ENCODE results near the gene USP40.

USP40 gene

DNA sequence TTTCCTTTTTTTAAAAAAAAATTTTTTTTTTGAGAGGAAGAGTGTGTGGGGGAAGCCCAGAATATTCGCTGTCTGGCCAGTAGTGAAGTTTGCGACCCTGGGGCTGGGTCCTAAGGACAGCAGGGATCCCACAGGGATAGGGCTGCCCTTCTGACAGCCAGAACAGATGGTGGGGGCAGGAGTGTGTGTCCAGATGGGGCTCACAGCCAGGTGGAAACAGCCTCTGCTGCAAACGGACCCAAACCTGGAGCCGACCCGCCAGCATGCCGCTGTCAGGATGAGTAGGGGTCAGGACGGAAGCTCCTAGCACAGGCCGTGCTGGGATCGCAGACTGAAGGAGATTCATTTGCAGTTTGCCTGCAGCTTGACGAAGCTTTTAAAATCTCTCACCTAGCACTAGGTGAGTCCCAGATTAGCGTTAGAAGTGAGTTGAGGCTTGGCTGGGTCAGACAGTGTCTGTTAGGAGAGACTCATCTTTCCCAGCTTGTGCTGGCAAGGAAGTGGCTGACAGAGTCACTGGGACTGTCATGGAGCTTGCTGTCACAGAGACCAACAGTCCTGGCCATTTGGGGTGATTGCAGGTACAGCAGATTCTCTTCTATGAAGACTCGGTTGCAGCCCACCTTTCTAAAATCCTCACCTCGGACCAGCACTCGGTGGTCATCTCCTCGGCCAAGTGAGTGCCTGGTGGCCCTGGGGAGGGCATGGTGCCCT, 118.9 kb downstream of the USP40 start:
- no peak for DNase-seq (ENCODE audit: low read depth in 1 of 2, low spot score in 1 of 2)

DNA sequence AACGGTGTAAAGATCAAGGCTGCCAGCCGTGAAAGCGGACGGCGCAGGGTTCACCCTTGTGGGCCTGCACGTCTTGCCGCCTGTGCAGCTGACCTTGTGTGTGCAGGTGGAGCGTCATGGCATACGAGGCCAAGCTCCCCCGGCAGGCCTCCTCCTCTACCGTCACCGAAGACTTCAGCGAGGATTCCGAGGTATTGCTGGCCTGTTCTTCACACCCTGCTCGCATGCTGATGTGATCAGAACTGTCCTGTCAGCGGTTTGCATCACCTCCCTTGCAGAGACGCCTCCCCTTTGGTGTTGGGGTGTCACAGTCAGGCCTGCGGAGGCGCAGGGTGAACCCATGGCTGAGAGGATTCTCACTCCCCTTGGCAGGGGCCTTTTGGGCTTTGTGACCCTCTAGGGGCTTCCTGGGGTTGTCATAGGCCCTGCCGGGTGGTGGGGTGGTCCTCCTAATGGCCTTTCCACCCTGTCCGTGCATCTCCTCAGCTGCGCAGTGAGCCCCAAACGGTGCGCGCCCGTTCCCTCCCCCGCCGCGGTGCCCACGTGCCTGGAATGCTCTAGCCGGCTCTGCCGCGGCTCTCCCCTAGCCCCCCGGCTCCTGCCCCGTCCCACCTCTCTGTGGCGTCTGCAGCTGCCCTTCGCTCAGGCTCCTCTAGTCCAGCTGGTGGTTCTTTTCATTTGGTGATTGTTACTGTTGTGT, 119.8 kb downstream of the USP40 start:
- DNase-seq (ENCODE audit: low read depth in 1 of 2, low spot score in 1 of 2) = no peak

DNA sequence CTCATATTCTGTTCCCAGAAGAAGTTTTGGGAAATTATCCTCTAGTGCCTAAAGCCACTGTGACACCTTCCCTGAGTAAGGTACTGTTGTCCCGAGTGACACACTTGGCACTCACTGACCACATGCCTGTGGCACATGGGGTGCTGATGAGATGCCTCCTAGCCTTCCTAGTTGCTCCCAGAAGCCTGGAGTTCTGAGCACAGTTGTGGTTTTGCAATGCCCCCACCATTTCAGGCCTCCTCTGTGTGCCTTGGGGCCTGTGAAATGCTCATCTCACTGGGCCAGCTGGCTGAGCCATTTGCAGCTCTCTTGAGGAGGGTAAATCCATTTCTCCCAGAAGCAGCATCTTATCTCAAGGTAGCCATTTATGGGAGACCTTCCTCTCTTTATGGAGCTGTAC, 120.5 kb downstream of the USP40 start:
- no peak for DNase-seq (ENCODE audit: low read depth in 1 of 2, low spot score in 1 of 2)

DNA sequence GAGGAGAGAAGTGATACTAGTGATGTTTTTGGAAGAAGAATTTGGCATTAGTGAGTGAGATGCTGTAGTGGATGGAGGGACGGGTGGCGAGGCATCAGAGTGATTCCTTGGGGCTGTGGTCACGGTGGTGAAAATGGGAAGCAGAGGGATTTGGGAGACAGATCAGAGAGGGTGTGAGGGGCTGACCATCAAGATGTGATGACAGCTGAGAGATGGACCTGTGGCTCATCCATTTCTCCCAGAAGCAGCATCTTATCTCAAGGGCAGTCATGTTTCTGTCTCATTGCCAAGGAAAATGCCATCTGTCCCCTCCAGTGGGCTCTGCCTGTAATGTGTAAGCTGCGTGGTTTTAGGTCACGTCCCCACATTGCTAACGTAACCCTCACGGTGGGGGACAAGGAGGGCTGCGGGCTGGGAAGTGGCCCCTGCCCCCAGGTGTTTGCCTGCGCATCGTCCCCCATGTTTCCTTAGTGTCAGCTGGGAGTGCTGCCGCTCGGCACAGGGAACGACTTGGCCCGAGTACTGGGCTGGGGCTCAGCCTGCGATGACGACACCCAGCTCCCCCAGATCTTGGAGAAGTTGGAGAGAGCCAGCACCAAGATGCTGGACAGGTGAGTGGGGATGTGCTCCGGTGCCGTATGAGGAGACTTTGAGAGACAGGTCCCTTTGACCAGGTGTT, 121.3 kb downstream of the USP40 start:
- DNase-seq (ENCODE audit: low read depth in 1 of 2, low spot score in 1 of 2) = no peak

DNA sequence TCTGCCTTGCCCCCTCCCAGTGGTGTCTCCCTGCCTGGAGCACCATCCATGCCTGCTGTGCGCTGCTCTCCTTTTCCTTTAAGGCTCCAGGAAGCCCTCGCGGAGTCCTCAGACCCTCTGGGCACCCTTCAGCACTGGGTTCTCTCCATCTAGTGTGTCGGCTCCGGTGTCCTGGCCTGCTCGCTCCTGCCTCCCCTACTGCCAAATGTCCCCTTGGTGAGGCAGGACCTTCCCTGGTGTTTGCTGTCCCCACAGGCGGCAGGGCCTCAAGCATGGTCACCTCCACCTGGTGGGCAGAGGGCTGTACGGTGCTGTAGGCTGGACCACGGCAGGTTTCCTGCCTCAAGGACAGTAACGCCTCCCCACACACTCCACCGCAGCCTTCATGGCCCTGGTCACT, 122.1 kb downstream of the USP40 start:
- no peak for DNase-seq (ENCODE audit: low read depth in 1 of 2, low spot score in 1 of 2)

DNA sequence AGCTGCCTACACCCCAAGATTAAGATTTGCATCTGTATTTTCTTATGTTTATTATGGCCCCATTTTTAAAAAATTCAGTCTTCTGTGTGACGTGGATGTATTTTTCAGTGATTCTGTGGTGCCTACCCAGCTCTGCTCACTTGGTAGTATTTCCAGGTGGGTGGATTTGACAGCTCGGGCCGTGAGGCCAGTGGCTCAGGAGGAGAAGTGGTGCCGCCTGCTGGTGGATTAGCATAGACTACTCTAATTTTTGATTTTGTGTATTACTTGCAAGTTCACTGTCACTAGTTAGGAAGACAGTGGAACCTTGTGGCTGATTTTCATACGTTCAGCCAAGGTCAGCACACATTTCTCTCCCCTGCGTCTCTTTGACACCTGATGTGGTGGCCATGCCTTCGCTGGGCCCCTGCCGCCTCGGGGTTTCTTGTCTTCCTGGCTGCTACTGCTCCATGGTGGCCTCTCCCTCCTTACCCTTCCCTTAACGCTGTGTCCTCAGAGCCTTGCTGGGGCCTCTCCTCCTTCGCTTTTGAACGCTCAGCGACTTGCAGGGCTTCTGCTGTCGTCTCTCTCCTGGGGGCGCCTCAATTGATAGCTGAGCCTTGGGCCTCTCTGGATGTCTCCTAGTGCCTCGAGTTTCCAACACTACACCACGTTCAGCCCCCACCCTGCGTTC, 122.9 kb downstream of the USP40 start:
- peak; percentile 63 to 66 for DNase-seq (ENCODE audit: low read depth in 1 of 2, low spot score in 1 of 2)

DNA sequence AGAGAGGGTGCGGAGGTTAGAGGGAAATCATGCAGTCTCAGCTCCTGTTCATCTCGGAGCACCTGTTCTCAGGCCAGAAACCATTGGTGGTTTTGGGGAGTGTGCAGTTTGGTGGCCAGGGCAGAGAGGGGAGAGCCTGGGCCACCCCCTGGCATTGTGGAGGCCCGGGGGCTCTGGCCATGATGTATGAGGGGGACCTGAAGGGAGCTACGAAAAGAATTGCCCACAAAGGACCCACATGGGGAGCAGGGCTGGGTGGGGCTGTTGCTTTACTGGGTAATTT, 124.6 kb downstream of the USP40 start:
- DNase-seq (ENCODE audit: low read depth in 1 of 2, low spot score in 1 of 2) = no peak

DNA sequence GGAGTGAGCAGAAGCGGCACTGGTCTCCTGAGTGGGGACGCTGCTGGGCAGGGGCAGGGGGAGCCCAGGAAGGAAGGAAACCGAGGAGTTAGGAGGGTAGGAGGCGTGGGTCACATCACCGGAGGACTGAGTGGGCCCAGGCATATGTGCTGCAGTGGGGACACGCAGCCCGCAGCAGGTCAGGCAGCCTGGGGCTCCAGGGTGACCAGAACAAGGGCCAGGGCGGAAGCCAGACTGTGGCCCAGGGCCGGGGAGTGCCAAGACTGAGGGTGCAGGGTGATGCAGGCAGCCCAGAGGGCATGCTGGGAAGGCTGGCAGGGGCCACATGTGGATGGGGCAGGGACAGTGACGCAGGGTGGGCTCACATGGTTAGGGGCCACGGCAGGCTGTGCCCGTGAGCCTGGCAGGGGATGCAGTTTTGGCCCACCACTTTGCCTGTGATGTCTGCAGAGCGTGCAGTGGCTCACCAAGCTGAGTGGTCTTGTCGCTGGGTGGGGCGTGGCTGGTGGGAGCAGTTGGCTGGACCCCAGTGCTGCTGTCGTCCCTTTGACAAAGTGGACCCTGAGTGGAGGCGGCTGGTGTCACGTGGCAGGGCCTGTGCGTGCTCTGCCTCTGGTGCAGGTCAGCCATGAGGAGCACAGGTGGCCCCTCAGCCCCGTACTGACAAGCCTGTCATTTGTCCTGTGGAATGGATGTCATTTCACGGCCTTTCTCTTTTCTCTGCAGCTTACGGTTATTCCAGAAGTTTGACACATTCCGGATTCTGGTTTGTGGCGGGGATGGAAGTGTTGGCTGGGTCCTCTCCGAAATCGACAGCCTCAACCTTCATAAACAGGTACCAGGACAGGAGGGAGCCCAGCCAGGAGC, 125.2 kb downstream of the USP40 start:
- DNase-seq (ENCODE audit: low read depth in 1 of 2, low spot score in 1 of 2) = no peak

DNA sequence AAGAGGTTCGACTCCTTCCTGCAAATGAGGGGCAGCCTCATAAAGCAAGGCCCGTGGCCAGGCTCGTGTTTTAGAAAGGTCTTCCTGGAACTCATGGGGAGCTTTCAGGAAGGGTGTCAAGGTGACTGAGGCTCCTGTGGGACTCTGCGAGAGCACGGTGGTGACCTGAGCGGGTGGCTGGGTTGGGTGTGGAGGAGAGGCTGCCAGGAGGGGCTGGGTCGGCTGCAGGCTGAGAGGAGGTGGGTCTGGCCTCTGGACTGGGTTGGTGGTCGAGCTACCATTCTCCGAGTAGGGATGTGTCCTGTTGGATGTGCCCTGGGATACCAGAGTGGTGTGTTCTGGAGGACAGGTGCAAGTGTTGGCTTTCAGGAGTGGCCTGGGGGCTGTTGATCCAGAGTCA, 125.9 kb downstream of the USP40 start:
- DNase-seq (ENCODE audit: low read depth in 1 of 2, low spot score in 1 of 2) = no peak

DNA sequence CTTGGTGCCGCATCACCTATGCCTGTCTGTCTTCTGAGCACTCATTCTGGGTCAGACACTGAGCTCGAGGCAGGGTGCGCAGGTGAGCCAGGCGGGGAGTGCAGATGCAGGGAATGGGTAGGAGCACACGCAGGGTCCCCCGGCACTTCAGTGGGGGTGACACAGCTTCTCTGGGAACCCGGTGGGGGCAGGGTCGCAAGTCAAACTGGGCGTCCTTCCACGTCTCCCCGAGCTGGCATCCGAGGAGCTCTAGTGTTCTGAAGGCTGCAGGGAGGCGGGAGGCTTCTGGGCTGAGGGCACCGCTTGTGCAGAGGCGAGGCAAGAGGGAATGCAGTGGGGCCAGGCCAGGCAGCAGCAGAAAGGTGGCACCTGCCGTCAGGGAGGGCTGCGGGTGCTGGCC, 126.3 kb downstream of the USP40 start:
- no peak for DNase-seq (ENCODE audit: low read depth in 1 of 2, low spot score in 1 of 2)

DNA sequence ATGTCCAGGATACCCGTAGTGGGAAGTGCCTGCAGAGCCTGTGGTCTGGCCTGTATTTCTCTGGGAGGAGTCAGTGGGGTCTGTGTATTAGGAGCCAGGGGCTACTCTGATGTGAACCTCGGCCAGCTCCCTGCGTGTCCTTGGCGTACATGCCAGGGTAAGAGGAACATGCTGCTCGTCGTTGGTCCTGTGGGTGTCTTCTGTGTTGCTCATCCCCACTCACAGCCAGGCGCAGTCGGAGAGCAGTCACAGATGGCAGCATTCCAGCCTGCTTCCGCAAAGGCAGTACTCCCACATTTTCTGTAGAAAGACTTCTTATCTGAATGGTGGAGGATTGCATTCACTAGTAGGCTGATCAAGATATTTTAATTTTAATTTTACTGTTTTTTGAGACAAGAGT, 127.4 kb downstream of the USP40 start:
- no peak for DNase-seq (ENCODE audit: low read depth in 1 of 2, low spot score in 1 of 2)

DNA sequence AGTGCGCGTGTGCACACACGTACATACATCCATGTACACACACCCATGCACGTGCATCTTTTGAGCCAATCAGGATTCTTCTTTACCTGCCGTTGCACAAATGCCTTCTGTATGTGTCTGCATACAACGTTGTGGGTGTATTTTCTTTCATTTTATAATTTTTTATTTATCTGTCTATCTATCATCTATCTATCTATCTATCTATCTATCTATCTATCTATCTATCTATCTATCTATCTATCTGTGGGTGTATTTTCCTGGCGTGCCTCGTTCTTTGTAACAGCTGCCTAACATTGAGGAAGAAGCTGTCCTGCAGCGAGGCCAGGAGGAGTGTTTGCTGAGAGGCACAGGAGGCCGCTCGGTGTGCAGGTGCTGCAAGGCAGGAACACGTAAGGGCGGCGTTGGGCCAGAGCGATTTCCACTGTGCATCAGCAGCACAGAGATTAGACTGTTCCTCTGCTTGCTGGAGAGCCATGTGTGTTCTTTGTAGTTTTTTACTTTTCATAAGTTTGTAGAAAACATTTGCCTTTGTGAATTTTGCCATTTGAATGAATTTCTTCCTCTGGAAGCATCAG, 127.9 kb downstream of the USP40 start:
- no peak for DNase-seq (ENCODE audit: low read depth in 1 of 2, low spot score in 1 of 2)

DNA sequence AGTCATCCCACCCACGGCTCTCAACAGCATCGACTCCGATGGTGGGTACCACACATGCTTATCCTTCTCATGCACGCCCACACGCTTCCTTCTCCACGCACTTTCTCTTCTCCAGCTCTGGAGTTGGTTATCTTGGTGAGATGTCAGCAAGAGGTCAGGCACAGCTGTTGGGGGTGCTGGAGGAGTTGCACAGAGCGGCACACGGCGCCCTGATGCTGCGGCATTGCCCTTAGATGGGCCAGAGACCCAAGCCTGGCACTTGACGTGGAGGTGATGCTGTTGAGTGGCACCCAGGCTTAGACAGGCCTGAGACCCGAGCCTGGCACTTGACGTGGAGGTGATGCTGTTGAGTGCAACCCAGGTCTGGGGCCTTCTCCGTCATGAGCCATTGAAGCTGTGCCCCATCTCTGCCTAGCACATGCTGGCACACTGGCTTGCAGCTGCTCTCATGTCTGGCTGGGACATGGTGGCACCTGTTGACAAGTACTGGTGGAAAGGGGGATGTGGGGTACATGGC, 129.1 kb downstream of the USP40 start:
- no peak for DNase-seq (ENCODE audit: low read depth in 1 of 2, low spot score in 1 of 2)

DNA sequence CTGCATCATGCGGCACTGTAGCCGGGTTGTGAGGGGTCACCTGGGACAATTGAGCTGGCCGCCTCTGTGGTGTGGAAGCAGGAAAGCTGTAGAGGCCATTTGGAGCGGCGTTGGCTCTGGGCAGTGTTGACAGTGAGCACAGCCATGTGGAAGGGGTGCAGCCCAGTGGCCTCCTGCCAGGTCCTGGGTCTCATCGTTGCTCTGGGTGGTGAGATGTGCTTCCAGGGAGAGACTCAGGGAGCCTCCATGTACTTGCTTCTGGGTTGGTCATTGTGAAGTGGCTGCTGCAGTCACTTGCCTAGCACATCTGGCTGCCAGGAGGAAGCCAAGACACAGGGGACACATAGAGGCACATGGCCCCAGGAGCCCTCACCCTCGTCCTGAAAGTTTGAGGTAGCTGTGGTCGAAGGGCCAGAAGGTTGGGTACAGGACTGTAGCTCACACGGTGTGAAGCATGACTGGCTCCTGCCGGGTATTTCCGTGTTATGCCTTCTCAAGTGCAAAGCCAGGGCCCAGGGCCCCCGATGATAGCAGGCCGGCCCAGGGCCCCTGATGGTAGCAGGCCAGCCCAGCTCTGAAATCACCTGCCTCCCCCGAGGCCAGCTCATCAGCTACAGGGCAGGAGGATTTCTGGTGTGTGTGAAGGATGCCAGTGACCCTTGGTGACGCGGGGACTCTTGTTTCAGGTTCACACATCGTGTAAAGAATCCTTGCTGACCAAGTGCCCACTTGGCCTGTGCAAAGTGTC, 129.7 kb downstream of the USP40 start:
- DNase-seq (ENCODE audit: low read depth in 1 of 2, low spot score in 1 of 2) = no peak

DNA sequence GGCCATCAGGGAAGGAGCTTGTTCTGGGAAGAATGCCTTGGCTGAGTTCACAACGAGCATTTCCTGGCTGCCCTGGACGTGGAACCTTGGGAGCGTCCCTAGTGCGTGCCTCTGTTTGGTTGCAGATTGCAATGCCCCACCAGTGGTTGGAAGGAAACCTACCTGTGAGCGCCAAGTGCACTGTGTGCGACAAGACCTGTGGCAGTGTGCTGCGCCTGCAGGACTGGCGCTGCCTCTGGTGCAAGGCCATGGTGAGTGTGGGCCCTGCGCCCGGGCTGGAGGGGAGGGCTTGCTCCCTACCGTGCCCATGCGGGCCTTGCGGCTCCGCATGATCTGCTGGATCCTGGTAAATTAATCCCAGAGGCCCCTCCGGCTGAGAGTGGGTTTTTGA, 130.4 kb downstream of the USP40 start:
- no peak for DNase-seq (ENCODE audit: low read depth in 1 of 2, low spot score in 1 of 2)

DNA sequence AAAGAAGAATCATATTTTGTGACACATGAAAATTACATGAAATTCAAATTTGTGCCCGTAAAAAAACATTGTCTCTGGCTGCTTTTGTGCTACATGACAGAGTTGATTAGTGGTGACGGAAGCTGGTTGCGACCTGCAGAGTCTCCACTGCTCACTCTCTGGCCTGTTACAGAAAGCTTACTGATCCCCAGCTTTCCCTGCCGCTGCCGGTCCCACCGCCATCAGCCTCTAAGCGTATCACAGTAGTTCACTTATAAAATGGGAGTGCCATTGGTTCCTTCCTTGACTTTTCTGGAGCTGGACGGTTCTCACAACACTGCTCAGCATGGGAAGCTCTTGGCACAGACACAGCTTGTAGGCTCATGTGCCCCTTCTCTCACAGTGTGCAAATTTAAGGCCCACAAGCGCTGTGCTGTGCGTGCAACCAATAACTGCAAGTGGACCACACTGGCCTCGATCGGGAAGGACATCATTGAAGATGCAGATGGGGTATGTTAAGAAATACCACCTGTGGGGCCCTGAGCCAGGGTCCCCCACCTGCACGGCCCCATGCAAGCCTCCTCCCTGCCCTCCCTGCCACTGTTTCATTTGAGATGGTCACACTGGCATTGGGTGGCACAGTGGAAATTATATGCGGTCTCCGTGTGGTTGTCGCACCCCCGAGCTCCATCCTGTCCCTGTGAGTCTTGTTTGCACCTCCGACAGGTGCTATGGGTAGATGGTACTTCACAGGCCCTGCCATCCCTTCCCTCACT, 131.0 kb downstream of the USP40 start:
- DNase-seq (ENCODE audit: low read depth in 1 of 2, low spot score in 1 of 2) = no peak

DNA sequence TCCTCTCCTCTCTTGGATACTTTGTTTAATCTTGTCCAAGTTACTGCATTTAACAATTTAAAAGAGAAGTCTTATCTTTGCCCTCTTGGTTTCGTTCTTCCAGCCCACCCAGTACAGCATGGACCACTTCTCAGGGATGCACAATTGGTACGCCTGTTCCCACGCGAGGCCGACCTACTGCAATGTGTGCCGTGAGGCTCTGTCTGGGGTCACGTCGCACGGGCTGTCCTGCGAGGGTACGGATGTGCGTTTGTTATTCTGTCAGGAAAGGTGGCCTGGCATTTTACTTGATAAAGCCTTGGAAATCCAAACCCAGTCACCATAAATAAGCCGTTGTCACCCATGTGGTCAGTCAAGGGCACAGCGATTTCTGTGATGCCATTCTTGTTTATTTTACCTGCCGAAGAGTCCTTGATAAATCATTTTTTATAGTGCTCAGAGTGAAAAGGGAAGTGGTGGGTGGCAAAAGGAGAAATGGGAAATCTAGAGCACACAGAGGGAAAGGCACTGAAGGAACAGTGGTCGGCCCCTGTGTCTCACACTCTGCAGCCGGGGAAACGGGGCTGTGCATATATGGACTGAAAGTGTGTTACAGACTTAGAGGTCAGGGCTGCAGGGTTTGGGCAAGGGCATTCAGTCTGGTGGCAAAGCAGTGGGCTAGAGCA, 131.8 kb downstream of the USP40 start:
- no peak for DNase-seq (ENCODE audit: low read depth in 1 of 2, low spot score in 1 of 2)

DNA sequence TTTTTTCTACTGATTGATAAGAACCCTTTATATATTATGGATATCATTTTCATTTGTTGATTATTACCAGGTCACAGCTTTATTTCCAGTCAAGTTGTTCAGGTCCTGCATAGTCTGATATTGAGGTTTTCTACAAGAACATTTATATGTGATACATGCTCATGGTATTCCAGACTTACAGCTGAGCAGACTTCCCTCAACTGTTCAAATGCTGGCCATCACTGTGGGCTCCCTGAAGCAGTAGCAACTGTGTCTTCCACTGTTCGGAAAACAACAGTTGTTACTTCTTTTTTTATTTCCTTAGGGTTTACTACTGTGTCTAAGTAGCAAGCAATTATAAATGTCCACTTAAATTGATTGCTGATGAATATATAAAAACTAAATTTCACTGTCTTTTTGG, 132.8 kb downstream of the USP40 start:
- no peak for DNase-seq (ENCODE audit: low read depth in 1 of 2, low spot score in 1 of 2)

DNA sequence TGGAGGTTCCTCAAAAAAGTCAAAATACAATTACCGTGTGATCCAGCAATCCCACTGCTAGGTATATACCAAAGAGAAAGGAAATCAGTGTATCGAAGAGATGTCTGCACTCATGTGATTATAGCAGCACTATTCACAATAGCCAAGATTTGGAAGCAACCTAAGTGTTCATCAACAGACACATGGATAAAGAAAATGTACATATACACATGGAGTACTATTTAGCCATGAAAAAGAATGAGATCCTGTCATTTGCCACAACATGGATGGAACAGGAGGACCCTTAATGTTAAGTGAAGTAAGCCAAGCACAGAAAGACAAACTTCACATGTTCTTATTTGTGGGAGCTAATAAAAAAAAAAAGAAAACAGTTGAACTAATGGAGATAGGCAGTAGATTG, 133.6 kb downstream of the USP40 start:
- no peak for DNase-seq (ENCODE audit: low read depth in 1 of 2, low spot score in 1 of 2)
